GM12865 (cell line): ENCODE measurements around the gene TAS1R1.

Experiments
- DNase-seq: peaks from one replicate; pipeline ENCODE4 v3.0.0; 2010; ENCODE audit warnings: low read depth
- H3K4me3 ChIP-seq: 2 replicates; pipeline ENCODE4 v1.5.1; 2011; ENCODE audit warnings: mild to moderate bottlenecking, low read depth, low read length, control low read depth
- TF ChIP-seq, protein P1 (sequence below): IDR thresholded peaks from 2 replicates; pipeline ENCODE4 v1.5.1; 2011; ENCODE audit warnings: low read length, control low read depth, low read depth, inconsistent platforms; ENCODE audit not compliant: insufficient read depth; ENCODE audit errors: missing control alignments

TAS1R1 gene

DNA sequence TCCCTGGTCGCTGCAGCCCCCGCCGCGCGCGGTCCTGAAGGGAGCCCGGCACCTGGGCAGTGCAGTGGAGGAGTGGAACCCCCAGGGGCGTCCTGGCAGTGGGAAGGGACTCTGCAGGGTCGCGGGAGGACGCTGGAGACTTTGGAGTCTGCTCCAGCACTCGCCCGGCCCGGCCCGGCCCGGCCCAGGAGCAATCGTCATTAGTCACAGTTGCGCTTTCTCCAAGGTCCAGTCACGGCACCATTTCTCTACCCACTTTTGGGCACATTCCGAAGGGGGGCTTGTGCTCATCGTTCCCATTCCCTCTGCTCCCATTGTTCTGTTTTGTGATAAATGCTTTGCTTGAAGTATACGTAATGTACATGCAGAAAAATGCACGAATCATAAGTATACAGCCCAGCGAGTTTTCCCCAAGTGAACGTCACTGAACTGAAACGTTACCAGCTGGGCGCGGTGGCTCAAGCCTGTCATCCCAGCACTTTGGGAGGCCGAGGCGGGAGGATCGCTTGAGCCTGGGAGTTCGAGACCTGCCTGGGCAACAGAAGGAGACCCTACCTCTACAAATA, 70.6 kb downstream of the TAS1R1 start:
- DNase-seq = peak; percentile 36
- H3K4me3 ChIP-seq = peak overlapping the region; percentile 82
- TF ChIP-seq, protein P1, sequence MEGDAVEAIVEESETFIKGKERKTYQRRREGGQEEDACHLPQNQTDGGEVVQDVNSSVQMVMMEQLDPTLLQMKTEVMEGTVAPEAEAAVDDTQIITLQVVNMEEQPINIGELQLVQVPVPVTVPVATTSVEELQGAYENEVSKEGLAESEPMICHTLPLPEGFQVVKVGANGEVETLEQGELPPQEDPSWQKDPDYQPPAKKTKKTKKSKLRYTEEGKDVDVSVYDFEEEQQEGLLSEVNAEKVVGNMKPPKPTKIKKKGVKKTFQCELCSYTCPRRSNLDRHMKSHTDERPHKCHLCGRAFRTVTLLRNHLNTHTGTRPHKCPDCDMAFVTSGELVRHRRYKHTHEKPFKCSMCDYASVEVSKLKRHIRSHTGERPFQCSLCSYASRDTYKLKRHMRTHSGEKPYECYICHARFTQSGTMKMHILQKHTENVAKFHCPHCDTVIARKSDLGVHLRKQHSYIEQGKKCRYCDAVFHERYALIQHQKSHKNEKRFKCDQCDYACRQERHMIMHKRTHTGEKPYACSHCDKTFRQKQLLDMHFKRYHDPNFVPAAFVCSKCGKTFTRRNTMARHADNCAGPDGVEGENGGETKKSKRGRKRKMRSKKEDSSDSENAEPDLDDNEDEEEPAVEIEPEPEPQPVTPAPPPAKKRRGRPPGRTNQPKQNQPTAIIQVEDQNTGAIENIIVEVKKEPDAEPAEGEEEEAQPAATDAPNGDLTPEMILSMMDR = no peak

GRCh38 chr1:6627031-6627430, 71.9 kb downstream of the TAS1R1 start:
- no peak for DNase-seq
- no peak overlapping the region for H3K4me3 ChIP-seq
- TF ChIP-seq, protein P1 = no peak

- H3K4me3 ChIP-seq = no peak overlapping the region
Observed at GRCh38 chr1:6627841-6628545, 72.9 kb downstream of the TAS1R1 start.

DNA sequence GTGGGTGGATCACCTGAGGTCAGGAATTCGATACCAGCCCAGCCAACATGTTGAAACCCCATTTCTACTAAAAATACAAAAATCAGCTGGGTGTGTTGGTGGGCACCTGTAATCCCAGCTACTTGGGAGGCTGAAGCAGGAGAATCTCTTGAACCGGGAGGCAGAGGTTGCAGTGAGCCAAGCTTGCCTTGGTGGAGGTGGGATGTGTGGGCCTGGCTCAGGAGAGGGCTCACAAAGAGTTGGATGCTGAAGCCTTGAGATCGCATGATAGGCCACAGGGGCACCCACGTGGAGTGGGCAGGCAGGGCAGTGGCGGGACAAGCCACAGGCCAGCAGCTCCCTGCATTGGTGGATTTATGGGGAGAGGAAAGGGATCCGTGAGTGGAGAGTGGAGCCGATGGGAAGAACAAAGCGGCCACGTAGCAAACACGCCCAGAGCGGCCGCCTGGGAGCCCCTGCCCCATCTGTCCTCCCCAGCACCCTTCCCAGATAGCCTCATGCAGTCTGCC, 73.9 kb downstream of the TAS1R1 start:
- TF ChIP-seq, protein P1 = no peak
- DNase-seq = no peak

More at GRCh38 chr1:6627841-6628545, 72.9 kb downstream of the TAS1R1 start:
- no peak for DNase-seq
- TF ChIP-seq, protein P1 = no peak

More for the DNA sequence above, 73.9 kb downstream of the TAS1R1 start:
- H3K4me3 ChIP-seq = no peak overlapping the region
